Pancreas (tissue), 10 donors: ENCODE results near the gene DLGAP1. TPM values are rescaled to one million over a fixed set of nuclear protein-coding genes. Genes with fewer than 3 reads are reported as not detected.
A peak's percentile ranks its signal among the peaks of the same experiment; 100 is the strongest.

Experiments used
- ATAC-seq, 4 donors: fragments of 200-7000 bp; cut with Tn5 transposase; one replicate each; pipeline versions ENCODE4 v1.8.0 to v1.9.1; 2020; ENCODE audit warnings: mild to moderate bottlenecking in 4 of 4, moderate library complexity in 4 of 4
- DNase-seq, 6 donors: peaks; one replicate each; pipeline ENCODE4 v3.0.0-alpha.2; 2020
- FAIRE-seq: peaks from 2 replicates; lab custom pipeline; 2012; peaks lifted over from hg19 to GRCh38; lab: Jason Lieb, UNC
- H3K27ac ChIP-seq, 4 donors: fragments of 200-600 bp; sonication (generic); 1 replicate in 3 of 4; 2 replicates in 1 of 4; pipeline versions ENCODE4 v1.5.0 to v1.8.0; 2020
- H3K27me3 ChIP-seq, 4 donors: fragments of 200-600 bp; one replicate each; pipeline ENCODE4 v1.8.0; 2021
- H3K36me3 ChIP-seq, 3 donors: fragments of 200-600 bp; sonication (generic) in 1 of 3; one replicate each; pipeline versions ENCODE4 v1.5.0 to v1.8.0; 2020 to 2021
- H3K4me1 ChIP-seq, 3 donors: fragments of 200-600 bp; one replicate each; pipeline ENCODE4 v1.8.0; 2021
- H3K4me3 ChIP-seq, 4 donors: fragments of 200-600 bp; sonication (generic) in 2 of 4; one replicate each; pipeline versions ENCODE4 v1.5.0 to v1.8.0; 2020 to 2021
- H3K9me3 ChIP-seq, 4 donors: fragments of 200-600 bp; one replicate each; pipeline ENCODE4 v1.8.0; 2021
- WGBS, 2 donors: extraction: QIAGEN DNeasy Blood & Tissue Kit; methylation state at CpG; one replicate each; pipeline ENCODE4 v1.1.7; 2013; 5-methylcytosine and 5-hydroxymethylcytosine counted together
- intact Hi-C, 3 donors: fragments of 100-400 bp; cut with DNase I; formaldehyde crosslinking; loops; one replicate each; pipeline versions ENCODE4 v1.11.1 to v1.14.2; 2022
- polyA plus RNA-seq, 2 donors: library from polyadenylated mRNA; stranded (reverse); fragments of 200-250 nt; gene quantifications; one replicate each; pipeline ENCODE4 v1.2.3, GENCODE V29; 2013
- total RNA-seq, 6 donors: library from RNA; stranded (reverse); fragmentation: NEBNext Ultra II Directional in 4 of 6; extraction: Animal tissue kit (Norgen Biotek cat#: 25700) in 4 of 6; gene quantifications; one replicate each; pipeline versions ENCODE4 v1.2.1 to v1.2.4, GENCODE V29; 2021 to 2023
- TF ChIP-seq, protein P1 (sequence below), 4 donors: fragments of 200-600 bp; sonication (generic) in 3 of 4; IDR thresholded peaks; one replicate each; pipeline versions ENCODE4 v1.5.0 to v1.8.0; 2021; ENCODE audit warnings: antibody characterized with exemption in 4 of 4
- donor health status: healthy with polysubstance abuse.
- donor health status: DM: no; HTN: no; CAD: no; lungs with moderate emphysema.
- donor health status: DM: no; HTN: no; CAD: no.
- donor health status: control.
- donor health status: control.
- donor health status: Bipolar disorder and iron deficiency.
- donor health status: DM: yes; HTN: yes; CAD: no.
- donor health status: DM: no; HTN: no; CAD: no.
- donor health status: DM: no; HTN: no; CAD: no.
- donor health status: DM: yes; HTN: yes; CAD: no.

DLGAP1 gene
- total and polyA plus RNA-seq, 8 donors: 0.12 to 0.62 (median 0.30) TPM; not detected in 2

GRCh38 chr18:4441098-4441497, 14.0 kb downstream of the DLGAP1 start:
- TF ChIP-seq, protein P1, sequence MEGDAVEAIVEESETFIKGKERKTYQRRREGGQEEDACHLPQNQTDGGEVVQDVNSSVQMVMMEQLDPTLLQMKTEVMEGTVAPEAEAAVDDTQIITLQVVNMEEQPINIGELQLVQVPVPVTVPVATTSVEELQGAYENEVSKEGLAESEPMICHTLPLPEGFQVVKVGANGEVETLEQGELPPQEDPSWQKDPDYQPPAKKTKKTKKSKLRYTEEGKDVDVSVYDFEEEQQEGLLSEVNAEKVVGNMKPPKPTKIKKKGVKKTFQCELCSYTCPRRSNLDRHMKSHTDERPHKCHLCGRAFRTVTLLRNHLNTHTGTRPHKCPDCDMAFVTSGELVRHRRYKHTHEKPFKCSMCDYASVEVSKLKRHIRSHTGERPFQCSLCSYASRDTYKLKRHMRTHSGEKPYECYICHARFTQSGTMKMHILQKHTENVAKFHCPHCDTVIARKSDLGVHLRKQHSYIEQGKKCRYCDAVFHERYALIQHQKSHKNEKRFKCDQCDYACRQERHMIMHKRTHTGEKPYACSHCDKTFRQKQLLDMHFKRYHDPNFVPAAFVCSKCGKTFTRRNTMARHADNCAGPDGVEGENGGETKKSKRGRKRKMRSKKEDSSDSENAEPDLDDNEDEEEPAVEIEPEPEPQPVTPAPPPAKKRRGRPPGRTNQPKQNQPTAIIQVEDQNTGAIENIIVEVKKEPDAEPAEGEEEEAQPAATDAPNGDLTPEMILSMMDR (IDR thresholded peaks at IDR 0.05): no peak
- intact Hi-C loops: no loop called here
- 65 to 77% methylated on average over 2 of the region's 2 CpGs for WGBS, 2 donors
- DNase-seq (no peak), ATAC-seq (no peak), FAIRE-seq (no peak)
- H3K36me3 ChIP-seq: no peaks in the 10 kb centered on the region
- no peaks in the 10 kb centered on the region for H3K9me3 ChIP-seq
- H3K27me3 ChIP-seq: no peaks in the 10 kb centered on the region
- no peaks in the 10 kb centered on the region for H3K4me1 ChIP-seq
- no peak overlapping the region for H3K4me3 ChIP-seq
- H3K27ac ChIP-seq: no peak overlapping the region

DNA sequence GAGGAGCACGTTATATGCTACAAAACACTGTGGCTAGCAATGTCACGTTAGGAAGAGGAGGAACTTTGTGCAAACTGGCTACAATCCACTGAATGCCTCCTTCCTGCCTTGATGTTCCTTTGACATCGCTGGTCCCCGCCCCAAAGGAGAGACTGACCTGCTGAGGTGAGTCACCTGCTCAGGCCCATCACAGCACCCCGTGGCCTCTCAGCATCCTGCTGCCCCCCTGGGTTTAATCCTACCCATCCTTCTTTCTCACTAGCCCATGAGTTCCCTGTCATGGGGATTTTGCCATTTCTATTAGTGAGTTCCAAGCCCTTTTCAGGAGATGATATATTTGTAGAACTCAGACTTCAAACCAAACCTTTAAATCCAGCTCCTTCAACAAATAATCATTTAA, 16.2 kb downstream of the DLGAP1 start:
- no peak for ATAC-seq

DNA sequence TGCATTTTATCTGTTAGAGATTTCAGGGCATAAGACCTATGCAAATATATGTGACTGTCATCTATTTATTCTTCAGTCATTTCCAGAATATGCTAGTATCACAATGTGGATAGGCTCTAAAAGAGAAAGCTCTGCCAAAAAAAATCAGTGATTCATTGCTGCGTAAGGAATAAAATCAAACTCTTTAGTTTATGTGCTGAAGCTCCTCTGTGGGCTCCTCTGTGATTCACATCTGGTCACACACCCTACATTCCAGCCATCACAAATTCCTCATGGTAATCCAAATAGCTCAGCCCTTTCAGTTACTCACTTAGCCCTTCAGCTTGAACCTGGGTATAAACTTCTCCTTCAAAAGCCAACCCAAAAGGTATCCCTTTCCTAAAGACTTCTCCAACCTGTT, 21.4 kb downstream of the DLGAP1 start:
- FAIRE-seq (no peak), ATAC-seq (no peak), DNase-seq (no peak)
- Histone ChIP-seq H3K4me3 (no peak overlapping the region), H3K36me3 (no peaks in the 10 kb centered on the region), H3K4me1 (no peaks in the 10 kb centered on the region), H3K27ac (no peak overlapping the region), H3K9me3 (no peaks in the 10 kb centered on the region), H3K27me3 (no peaks in the 10 kb centered on the region)
- TF ChIP-seq, protein P1 (IDR thresholded peaks at IDR 0.05): no peak
- intact Hi-C loops: no loop called here
- WGBS, 2 donors: 85 to 97% methylated on average over 1 of the region's 1 CpG

More for the DNA sequence above, 16.2 kb downstream of the DLGAP1 start:
- Histone ChIP-seq H3K4me1 (no peaks in the 10 kb centered on the region), H3K4me3 (no peak overlapping the region), H3K9me3 (no peaks in the 10 kb centered on the region), H3K27ac (no peak overlapping the region), H3K27me3 (no peaks in the 10 kb centered on the region), H3K36me3 (no peaks in the 10 kb centered on the region)
- intact Hi-C loops: no loop called here
- TF ChIP-seq, protein P1 (IDR thresholded peaks at IDR 0.05): no peak
- no peak for FAIRE-seq
- DNase-seq: peak in 1 of 6 donors; percentile 24
- 65 to 72% methylated on average over 5 of the region's 5 CpGs for WGBS, 2 donors

DNA sequence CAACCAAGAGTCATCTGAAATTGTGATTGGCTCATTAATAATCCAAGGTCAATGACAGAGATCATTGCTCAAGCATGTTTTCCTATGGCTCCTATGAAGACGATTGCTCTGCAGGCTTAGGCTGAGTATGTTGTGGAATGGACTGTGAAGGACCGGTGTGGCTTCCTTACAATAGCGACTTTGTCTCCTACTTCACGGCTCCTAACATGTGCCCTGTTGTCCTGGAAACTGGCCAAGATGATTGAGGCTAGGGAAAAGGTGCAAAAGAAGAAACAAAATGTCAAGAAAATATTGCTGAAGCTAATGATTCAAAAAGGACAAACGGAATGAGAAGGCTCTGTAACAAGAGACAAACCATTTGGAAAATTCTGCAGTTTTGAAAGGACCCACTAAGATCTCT, 24.3 kb downstream of the DLGAP1 start:
- Histone ChIP-seq H3K36me3 (no peaks in the 10 kb centered on the region), H3K4me1 (no peaks in the 10 kb centered on the region), H3K27me3 (no peaks in the 10 kb centered on the region), H3K27ac (no peak overlapping the region), H3K4me3 (no peak overlapping the region), H3K9me3 (no peaks in the 10 kb centered on the region)
- ATAC-seq (no peak), DNase-seq (no peak), FAIRE-seq (no peak)
- intact Hi-C loops: no loop called here
- WGBS, 2 donors: 69% methylated on average over 5 of the region's 5 CpGs
- TF ChIP-seq, protein P1 (IDR thresholded peaks at IDR 0.05): no peak

DNA sequence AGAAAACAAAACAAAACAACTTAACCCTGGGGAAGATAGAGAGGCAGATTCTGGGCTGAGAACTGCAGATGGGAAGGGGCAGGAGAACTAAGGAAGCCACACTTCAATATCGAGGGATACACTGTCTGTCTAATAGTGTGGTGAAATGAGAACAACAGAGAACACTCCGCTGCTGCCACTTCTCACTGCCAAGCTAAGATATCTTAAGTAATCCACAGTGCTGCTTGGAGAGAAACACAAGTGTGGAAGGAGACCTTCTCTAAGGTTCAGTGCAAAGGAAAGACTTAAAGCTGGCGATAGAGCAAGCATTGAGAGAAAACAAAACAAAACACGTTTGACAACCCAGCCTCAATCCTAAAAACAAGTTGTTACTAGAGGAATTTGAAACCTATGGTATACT, 37.4 kb downstream of the DLGAP1 start:
- Histone ChIP-seq H3K36me3 (no peaks in the 10 kb centered on the region), H3K4me1 (no peaks in the 10 kb centered on the region), H3K27ac (no peak overlapping the region), H3K9me3 (no peaks in the 10 kb centered on the region), H3K4me3 (no peak overlapping the region), H3K27me3 (no peaks in the 10 kb centered on the region)
- 69 to 74% methylated on average over 4 of the region's 4 CpGs for WGBS, 2 donors
- TF ChIP-seq, protein P1 (IDR thresholded peaks at IDR 0.05): no peak
- DNase-seq: no peak
- intact Hi-C loops: no loop called here
- ATAC-seq: no peak
- no peak for FAIRE-seq
